Prostate gland (tissue), 2 donors: ENCODE measurements around the gene GNB5.

Experiments
- POLR2A ChIP-seq: fragments of 450-650 bp; IDR thresholded peaks from one replicate; pipeline ENCODE4 v1.6.1; 2016; ENCODE audit warnings: antibody characterized with exemption, mild to moderate bottlenecking
- POLR2AphosphoS5 ChIP-seq: sonication (generic); formaldehyde crosslinking; IDR thresholded peaks from one replicate; pipeline ENCODE4 v1.6.1; 2017; ENCODE audit warnings: antibody characterized with exemption
- TF ChIP-seq, protein P1 (sequence below), 4 experiments: fragments of 200-600 bp in 2 of 4; fragments of 450-650 bp in 2 of 4; sonication (generic) in 2 of 4; IDR thresholded peaks; 1 replicate in 3 of 4; 2 replicates in 1 of 4; pipeline ENCODE4 v1.5.1; 2016 to 2019; ENCODE audit warnings: antibody characterized with exemption in 4 of 4, mild to moderate bottlenecking in 2 of 4, moderate library complexity in 2 of 4

- TF ChIP-seq, protein P1, sequence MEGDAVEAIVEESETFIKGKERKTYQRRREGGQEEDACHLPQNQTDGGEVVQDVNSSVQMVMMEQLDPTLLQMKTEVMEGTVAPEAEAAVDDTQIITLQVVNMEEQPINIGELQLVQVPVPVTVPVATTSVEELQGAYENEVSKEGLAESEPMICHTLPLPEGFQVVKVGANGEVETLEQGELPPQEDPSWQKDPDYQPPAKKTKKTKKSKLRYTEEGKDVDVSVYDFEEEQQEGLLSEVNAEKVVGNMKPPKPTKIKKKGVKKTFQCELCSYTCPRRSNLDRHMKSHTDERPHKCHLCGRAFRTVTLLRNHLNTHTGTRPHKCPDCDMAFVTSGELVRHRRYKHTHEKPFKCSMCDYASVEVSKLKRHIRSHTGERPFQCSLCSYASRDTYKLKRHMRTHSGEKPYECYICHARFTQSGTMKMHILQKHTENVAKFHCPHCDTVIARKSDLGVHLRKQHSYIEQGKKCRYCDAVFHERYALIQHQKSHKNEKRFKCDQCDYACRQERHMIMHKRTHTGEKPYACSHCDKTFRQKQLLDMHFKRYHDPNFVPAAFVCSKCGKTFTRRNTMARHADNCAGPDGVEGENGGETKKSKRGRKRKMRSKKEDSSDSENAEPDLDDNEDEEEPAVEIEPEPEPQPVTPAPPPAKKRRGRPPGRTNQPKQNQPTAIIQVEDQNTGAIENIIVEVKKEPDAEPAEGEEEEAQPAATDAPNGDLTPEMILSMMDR (IDR thresholded peaks at IDR 0.05): no peak
- TF ChIP-seq POLR2A: no peak
- TF ChIP-seq POLR2AphosphoS5: no peak
Measured at GRCh38 chr15:52200831-52201365, 9.7 kb upstream of the GNB5 start.
